ENCODE measurements around the gene SASH1.
A peak's percentile ranks its signal among the peaks of the same experiment; 100 is the strongest.
"Not testable (repeated sequence)": the region's sequence is repeated elsewhere in the genome, so short reads cannot be mapped to it uniquely, and the experiment has no call there.

The SASH1 gene

DNA sequence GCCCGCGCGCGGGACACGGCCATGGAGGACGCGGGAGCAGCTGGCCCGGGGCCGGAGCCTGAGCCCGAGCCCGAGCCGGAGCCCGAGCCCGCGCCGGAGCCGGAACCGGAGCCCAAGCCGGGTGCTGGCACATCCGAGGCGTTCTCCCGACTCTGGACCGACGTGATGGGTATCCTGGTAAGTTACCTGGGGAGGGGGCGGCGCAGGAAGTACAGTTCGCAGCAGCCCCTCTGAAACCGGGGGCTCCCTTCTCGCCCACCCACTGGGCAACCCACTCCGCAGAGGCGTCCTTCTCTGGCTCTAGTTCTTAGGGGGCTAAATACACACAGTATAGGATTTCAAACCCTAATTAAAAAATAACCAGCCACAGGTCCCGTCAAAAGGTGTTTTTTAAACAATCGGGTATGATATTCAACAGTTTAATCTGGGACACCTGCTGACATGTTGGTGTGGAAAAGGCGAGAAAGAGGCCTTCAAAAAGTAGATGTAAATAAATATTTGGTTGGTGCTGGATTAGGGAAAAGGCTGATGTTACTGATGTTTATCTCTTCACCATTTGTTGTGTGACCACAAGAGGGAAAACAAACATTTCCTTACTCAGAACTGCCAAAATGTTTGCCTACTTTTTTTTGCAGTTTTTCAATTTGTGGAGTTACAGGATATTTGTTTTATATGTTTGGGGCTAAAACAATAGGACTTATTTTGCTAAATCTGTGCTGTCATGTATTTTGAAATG, 577 bp downstream of the SASH1 start:
- H3K27me3 Mint-ChIP-seq: peaks cover 66% of the 10 kb centered on the region
- H3K9me3 Mint-ChIP-seq: no peaks in the 10 kb centered on the region
- H3K4me1 Mint-ChIP-seq (ENCODE audit: low read depth): peaks cover 16% of the 10 kb centered on the region
- no peaks in the 10 kb centered on the region for H3K36me3 Mint-ChIP-seq (ENCODE audit: low read depth)
- peak overlapping the region; percentile 68 for H3K4me3 Mint-ChIP-seq
- H3K27ac Mint-ChIP-seq: peak overlapping the region; percentile 87
- intact Hi-C loops (cut with micrococcal nuclease): loop anchor here (2.0 kb wide), 1 partner anchor 122 kb away; no protein-coding TSS in a partner anchor

DNA sequence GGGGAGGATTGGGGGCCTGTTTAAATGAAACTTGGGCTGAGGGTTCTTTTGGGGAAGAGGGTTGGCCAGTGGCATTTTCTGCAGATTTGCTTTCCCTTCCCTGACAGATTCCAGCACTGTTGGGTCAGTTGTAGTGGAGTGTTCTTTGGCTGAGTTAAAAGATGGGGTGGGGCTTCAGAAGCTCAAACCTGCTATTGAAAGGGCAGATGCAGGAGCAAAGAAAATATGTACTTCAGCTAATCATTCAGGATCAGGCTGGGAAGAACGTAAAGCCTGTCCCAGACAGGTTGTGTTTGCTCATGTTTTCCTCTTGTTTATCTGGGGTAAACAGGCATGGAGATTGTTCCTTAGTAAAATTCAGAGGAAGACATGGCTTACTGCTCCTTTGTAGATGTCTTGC, 2.5 kb downstream of the SASH1 start:
- Mint-ChIP-seq H3K4me3 (peak overlapping the region; percentile 2), H3K4me1 (ENCODE audit: low read depth) (peaks cover 16% of the 10 kb centered on the region), H3K27me3 (peaks cover 60% of the 10 kb centered on the region), H3K36me3 (ENCODE audit: low read depth) (peaks cover 7% of the 10 kb centered on the region), H3K27ac (no peak overlapping the region), H3K9me3 (no peaks in the 10 kb centered on the region)
- intact Hi-C loops (cut with micrococcal nuclease): no loop called here

DNA sequence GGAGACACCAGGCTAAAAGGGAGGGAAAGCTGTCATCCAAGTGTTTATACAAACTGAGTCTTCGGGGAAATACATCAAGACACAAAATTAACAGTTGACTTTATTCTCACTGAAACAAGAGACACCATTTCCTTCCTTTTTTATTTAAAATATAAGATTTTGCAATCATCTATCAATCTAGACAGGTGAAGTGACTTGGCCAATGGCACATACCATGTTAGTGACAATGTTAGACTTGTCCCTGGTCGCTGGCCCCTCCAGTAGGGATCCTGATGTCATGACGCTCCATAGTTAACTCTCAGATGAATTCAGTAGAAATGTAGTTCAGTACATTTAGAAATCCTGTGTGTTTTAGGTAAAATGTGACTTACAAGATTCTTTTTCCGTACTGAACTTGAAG, 2.9 kb downstream of the SASH1 start:
- H3K4me3 Mint-ChIP-seq: no peak overlapping the region
- intact Hi-C loops (cut with micrococcal nuclease): no loop called here
- H3K27ac Mint-ChIP-seq: no peak overlapping the region
- H3K9me3 Mint-ChIP-seq: no peaks in the 10 kb centered on the region
- peaks cover 7% of the 10 kb centered on the region for H3K36me3 Mint-ChIP-seq (ENCODE audit: low read depth)
- peaks cover 60% of the 10 kb centered on the region for H3K27me3 Mint-ChIP-seq
- H3K4me1 Mint-ChIP-seq (ENCODE audit: low read depth): peaks cover 16% of the 10 kb centered on the region

DNA sequence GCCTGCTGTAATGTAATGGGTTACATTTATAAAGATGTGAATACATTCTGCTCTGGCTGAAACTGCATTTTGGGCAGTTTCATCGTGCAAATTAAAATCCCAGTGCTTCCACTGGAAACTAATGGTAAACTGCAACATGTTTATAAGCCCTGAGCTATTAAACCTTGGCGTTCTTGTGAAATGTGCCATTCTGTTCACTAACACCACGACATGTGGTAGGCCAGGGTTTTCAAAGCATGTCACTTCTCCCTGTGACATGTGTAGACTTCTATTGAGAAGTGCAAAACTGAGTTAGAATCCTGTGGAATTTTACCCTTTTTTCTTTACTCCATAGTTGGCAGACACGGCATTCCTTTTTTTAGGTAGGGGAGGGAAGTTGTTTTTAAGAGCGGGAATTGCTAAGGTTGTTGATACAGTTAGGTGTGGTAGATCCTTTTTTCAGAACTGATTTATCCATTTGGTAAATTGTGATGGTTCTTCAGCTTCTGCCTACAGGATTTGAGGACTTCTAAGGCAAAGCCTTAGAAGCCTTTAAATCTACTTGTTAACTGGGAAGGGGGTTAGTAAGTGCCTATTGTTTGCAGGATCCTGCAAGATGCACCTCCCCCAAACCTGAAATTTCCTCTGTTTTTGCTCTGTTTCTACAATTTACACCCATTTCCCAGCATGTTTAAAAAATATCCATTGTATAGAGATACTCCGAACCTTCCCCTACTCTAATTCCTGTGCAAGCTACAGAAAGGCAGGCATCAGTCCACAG, 4.2 kb downstream of the SASH1 start:
- Mint-ChIP-seq H3K36me3 (ENCODE audit: low read depth) (peaks cover 7% of the 10 kb centered on the region), H3K4me1 (ENCODE audit: low read depth) (peaks cover 21% of the 10 kb centered on the region), H3K4me3 (no peak overlapping the region), H3K27me3 (peaks cover 55% of the 10 kb centered on the region), H3K27ac (no peak overlapping the region), H3K9me3 (no peaks in the 10 kb centered on the region)
- intact Hi-C loops (cut with micrococcal nuclease): no loop called here

DNA sequence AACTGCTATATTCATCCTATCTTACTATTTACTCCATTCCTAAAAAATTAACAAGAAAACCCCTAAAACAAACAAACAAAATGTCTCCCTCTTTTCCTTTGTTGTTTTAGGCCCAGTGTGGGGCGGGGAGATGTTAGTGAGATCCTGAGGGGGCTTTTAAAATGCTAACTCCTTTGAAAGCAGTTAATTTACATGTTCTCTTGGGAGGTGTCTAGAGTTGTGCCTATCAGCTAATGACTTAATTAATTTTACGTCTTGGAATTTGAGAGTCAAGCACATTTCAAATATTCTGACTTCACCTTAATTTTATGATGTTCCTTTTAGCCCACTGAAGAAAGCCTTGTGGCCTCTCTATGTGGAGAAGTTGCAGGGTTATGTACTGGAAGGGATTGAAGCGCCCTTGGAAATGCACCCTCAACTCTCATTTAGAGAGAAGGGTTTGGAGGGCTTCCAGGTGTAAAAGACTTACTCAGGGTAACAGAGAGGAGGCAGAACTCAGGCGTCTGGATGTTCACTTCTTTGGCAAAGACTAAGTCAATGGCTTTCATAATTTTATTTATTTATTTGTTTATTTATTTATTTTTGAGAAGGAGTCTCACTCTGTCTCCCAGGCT, 4.9 kb downstream of the SASH1 start:
- Mint-ChIP-seq H3K4me1 (ENCODE audit: low read depth) (peaks cover 21% of the 10 kb centered on the region), H3K4me3 (no peak overlapping the region), H3K36me3 (ENCODE audit: low read depth) (peaks cover 7% of the 10 kb centered on the region), H3K27me3 (peaks cover 48% of the 10 kb centered on the region), H3K9me3 (no peaks in the 10 kb centered on the region), H3K27ac (no peak overlapping the region)
- intact Hi-C loops (cut with micrococcal nuclease): no loop called here

DNA sequence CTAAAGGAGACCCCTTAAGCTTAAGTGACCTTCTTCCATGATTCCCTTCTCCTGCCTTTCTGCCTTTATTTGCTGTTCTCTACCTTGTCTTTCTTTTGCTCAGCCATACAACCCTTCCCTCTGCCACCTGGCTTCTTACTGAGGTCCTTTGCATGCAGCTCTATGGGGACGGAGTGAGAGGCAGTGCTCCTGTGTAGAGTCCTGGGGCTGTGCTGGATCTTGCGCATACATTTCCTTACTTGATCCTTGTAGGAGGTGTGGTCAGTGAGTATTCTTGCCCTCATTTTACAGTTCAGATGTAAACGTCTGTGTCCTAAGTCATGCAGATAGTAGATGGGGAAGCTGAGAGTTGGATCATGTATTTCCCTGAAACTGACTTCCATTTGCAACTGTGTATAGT, 5.7 kb downstream of the SASH1 start:
- Mint-ChIP-seq H3K4me1 (ENCODE audit: low read depth) (peaks cover 21% of the 10 kb centered on the region), H3K9me3 (no peaks in the 10 kb centered on the region), H3K36me3 (ENCODE audit: low read depth) (peaks cover 7% of the 10 kb centered on the region), H3K27me3 (peaks cover 44% of the 10 kb centered on the region), H3K27ac (no peak overlapping the region), H3K4me3 (no peak overlapping the region)
- intact Hi-C loops (cut with micrococcal nuclease): no loop called here

DNA sequence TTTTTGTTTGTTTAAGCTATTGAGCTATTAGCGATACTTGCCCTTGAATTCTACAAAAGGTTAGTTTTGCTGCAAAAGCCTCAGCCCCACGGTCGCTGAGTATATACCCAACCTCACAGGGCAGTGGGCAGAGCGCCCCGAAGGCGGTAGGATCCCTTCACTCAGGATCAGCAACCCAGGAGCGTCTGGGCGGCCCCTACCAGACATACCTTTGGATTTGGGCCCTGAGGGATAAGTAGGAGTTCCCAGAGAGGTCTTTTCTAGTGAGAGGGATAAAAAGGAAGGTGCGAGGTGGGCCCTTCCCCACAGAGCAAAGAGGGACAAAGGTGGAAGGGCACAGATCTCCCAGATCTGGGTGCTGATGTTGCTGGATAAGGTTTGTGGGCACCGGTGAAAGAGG, 6.1 kb downstream of the SASH1 start:
- Mint-ChIP-seq H3K9me3 (no peaks in the 10 kb centered on the region), H3K27ac (no peak overlapping the region), H3K27me3 (peaks cover 40% of the 10 kb centered on the region), H3K4me3 (no peak overlapping the region), H3K36me3 (ENCODE audit: low read depth) (peaks cover 7% of the 10 kb centered on the region), H3K4me1 (ENCODE audit: low read depth) (peaks cover 21% of the 10 kb centered on the region)
- intact Hi-C loops (cut with micrococcal nuclease): no loop called here

DNA sequence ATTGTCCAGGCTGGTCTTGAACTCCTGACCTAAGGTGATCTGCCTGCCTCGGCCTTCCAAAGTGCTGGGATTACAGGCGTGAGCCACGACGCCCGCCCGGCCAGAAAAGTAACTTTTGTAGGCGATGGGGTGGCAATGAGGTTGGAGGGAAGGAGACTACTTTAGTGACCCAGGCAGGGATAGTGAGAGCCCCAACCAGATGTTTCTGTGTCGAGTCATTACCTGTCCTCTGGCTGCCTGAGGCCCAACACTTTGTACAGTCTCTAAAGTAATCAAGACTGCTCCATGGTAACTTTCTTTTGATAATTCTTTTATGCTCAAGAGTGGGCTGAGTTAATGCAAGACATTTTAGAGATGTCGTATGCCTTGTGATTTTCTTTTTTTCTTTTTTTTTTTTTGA, 6.8 kb downstream of the SASH1 start:
- H3K9me3 Mint-ChIP-seq: no peaks in the 10 kb centered on the region
- H3K27ac Mint-ChIP-seq: no peak overlapping the region
- H3K4me1 Mint-ChIP-seq (ENCODE audit: low read depth): peaks cover 21% of the 10 kb centered on the region
- intact Hi-C loops (cut with micrococcal nuclease): no loop called here
- H3K36me3 Mint-ChIP-seq (ENCODE audit: low read depth): peaks cover 7% of the 10 kb centered on the region
- H3K4me3 Mint-ChIP-seq: no peak overlapping the region
- peaks cover 36% of the 10 kb centered on the region for H3K27me3 Mint-ChIP-seq

DNA sequence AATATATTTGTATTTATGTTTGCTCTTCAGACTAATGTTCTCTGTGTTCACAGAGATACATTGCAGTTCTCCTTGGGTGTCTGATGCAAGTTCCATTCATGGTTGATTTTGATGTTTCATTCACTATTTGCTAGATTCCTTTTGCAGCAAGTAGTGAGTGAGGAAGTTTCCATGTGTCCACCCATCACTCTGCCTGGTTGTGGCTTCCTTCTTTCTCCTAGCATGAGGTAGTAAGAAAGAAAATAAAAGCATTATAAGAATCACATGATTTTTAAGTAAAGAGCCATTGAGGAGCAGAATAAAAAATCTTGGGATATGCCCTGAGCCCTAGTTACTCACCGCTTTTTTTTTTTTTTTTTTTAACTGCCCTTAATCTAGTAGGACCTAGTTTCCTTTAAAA, 8.7 kb downstream of the SASH1 start:
- Mint-ChIP-seq H3K4me3 (no peak overlapping the region), H3K27me3 (peaks cover 28% of the 10 kb centered on the region), H3K9me3 (no peaks in the 10 kb centered on the region), H3K27ac (no peak overlapping the region), H3K36me3 (ENCODE audit: low read depth) (peaks cover 7% of the 10 kb centered on the region), H3K4me1 (ENCODE audit: low read depth) (peaks cover 15% of the 10 kb centered on the region)
- intact Hi-C loops (cut with micrococcal nuclease): no loop called here

DNA sequence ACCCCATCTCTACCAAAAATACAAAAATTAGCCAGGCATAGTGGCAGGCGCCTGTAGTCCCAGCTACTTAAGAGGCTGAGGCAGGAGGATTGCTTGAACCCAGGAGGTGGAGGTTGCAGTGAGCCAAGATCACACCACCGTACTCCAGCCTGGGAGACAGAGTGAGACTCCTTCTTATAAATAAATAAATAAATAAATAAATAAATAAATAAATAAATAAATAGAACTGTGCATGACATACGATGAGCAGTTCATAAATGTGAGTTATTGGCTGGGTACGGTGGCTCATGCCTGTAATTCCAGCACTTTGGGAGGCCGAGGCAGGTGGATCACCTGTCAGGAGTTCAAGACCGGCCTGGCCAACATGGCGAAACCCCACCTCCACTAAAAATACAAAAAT, 9.8 kb downstream of the SASH1 start:
- H3K9me3 Mint-ChIP-seq; H3K4me3 Mint-ChIP-seq; H3K36me3 Mint-ChIP-seq (ENCODE audit: low read depth); intact Hi-C loops (cut with micrococcal nuclease); H3K27ac Mint-ChIP-seq: not testable (repeated sequence)
- H3K27me3 Mint-ChIP-seq: peaks cover 22% of the 10 kb centered on the region
- peaks cover 11% of the 10 kb centered on the region for H3K4me1 Mint-ChIP-seq (ENCODE audit: low read depth)

DNA sequence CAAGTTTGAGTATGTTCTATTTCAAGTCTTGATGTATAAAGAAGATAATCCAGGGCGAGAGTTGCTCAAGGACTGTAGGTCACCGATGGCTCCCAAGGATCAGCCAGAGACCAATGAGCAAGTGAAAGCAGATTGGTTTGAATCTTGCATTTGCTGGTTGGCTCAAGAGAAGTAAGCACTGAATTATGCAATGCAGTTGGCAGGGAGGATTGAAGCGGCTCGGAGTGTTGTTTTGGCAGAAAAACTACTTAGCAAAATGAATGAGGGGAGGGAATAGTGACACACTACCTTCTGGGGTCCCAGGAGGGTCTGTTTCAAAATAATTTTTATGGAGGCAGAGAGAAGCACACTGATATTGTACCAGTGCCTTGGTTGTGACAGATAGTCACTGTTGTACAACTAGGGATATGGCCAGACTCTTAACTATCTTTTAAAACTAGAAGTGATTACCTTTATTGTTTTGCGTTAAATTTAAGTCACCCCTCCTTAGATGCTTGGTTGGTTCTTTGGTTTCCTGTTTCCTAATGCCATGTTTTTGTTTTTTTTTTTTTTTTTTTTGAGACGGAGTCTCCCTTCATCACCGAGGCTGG, 15.7 kb downstream of the SASH1 start:
- Mint-ChIP-seq H3K4me1 (ENCODE audit: low read depth) (peaks cover 21% of the 10 kb centered on the region), H3K4me3 (no peak overlapping the region)
- intact Hi-C loops (cut with micrococcal nuclease): no loop called here

DNA sequence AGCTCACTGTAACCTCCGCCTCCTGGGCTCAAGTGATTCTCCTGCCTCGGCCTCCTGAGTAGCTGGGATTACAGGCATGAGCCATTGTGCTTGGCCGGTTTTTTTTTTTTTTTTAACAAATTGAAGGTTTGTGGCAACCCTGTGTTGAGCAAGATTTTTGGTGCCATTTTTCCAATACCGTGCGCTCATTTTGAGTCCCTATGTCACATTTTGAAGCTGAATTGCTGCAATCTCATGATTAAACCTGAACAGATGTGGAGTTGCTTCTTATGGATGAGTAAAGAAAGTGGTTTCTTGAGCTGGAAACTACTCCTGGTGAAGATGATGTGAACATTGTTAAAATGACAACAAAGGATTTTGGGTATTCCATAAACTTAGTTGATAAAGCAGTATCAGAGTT, 16.6 kb downstream of the SASH1 start:
- intact Hi-C loops (cut with micrococcal nuclease): no loop called here
- Mint-ChIP-seq H3K27me3 (peaks cover 21% of the 10 kb centered on the region), H3K9me3 (no peaks in the 10 kb centered on the region), H3K4me1 (ENCODE audit: low read depth) (peaks cover 29% of the 10 kb centered on the region), H3K27ac (no peak overlapping the region), H3K4me3 (no peak overlapping the region), H3K36me3 (ENCODE audit: low read depth) (no peaks in the 10 kb centered on the region)

More for the DNA sequence above, 15.7 kb downstream of the SASH1 start:
- H3K27me3 Mint-ChIP-seq: peaks cover 21% of the 10 kb centered on the region
- no peaks in the 10 kb centered on the region for H3K36me3 Mint-ChIP-seq (ENCODE audit: low read depth)
- no peaks in the 10 kb centered on the region for H3K9me3 Mint-ChIP-seq
- H3K27ac Mint-ChIP-seq: peak overlapping the region; percentile 2

DNA sequence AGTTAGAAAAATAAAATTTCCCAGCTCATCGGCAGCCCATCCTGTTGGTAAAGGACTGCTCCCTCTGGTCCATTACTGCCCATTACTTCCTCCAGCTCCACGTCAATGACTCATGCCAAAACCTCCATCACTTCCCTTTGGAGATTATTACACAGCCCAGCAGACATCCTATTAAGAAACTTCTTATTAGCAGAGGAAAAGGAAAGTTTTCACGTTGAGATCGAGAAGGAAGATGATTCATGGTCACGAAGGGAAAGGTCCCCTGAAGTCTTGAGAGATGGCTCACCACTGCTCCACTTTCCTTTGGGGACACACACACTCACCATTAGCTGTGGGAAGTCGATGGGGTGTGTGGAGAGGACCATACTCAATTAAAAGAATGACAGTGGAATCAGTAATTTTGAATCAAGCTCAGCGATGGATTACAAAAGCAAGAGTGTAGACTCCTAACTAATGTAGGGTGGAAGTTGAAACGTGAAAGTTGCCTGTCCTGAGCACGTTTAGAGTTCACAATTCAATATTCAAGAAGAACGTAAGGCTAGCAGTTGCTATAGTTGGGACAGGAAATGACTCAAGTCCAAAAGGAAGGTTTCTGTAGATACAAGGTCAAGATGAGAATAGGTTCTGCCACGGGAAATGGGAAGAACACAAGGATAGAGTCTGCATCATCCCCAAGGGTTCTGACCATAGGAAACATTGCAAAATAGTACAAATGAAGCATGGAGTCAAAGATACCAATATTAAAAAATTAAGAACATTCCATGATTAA, 21.6 kb downstream of the SASH1 start:
- Mint-ChIP-seq H3K27ac (peak overlapping the region; percentile 81), H3K4me3 (peak overlapping the region; percentile 66), H3K4me1 (ENCODE audit: low read depth) (peaks cover 44% of the 10 kb centered on the region), H3K9me3 (no peaks in the 10 kb centered on the region), H3K36me3 (ENCODE audit: low read depth) (no peaks in the 10 kb centered on the region), H3K27me3 (peaks cover 17% of the 10 kb centered on the region)
- intact Hi-C loops (cut with micrococcal nuclease): no loop called here

Measured in dendritic cell treated with granulocyte-macrophage colony-stimulating factor and Interleukin-4, amounts not matched to agents 40 ng/mL and 50 ng/mL, for 4 days (primary cell).